SH-SY5Y (cell line): ENCODE results near the gene MLLT3.

Experiments
- GATA2 ChIP-seq: IDR thresholded peaks from 2 replicates; pipeline ENCODE4 v1.6.1; 2011; ENCODE audit warnings: mild to moderate bottlenecking, low read depth, low read length
- GATA3 ChIP-seq: IDR thresholded peaks from 2 replicates; pipeline ENCODE4 v1.6.1; 2011; ENCODE audit warnings: low read depth, mild to moderate bottlenecking, low read length, moderate library complexity

- TF ChIP-seq GATA2 (no peak), GATA3 (no peak)
Observed at GRCh38 chr9:20621471-20622329, 599 bp downstream of the MLLT3 start.
